Measurements from ENCODE around the gene SH2D3A. TPM values are rescaled to one million over a fixed set of nuclear protein-coding genes. Genes with fewer than 3 reads are reported as not detected.

The SH2D3A gene
- total RNA-seq, 4 donors from 2014 or later, result 1.0 to 5.4 TPM; not detected in 2

- intact Hi-C loops (cut with DNase I; ENCODE audit: low total_unique reads), result no loop called here
- DNase-seq, result no peak
- Histone ChIP-seq H3K4me3 (no peak overlapping the region), H3K27me3 (no peaks in the 10 kb centered on the region), H3K9me3 (no peaks in the 10 kb centered on the region), H3K27ac (peak overlapping the region; percentile 49), H3K36me3 (no peaks in the 10 kb centered on the region), H3K4me1 (no peaks in the 10 kb centered on the region)
- no peak for TF ChIP-seq POLR2A (IDR thresholded peaks at IDR 0.05)
- no peak for TF ChIP-seq CTCF (IDR thresholded peaks at IDR 0.05)
These were observed 46.1 kb downstream of the SH2D3A start for GRCh38 chr19:6721138-6721474.

GRCh38 chr19:6720369-6721137 lies 46.7 kb downstream of the SH2D3A start, which contains the start of gene C3:
C3 (minus strand) TSS chr19:6720650; CDS start chr19:6720589, 61 bp downstream.
- Histone ChIP-seq H3K27ac (peak within 1 kb of the TSS; percentile 49 to 63), H3K9me3 (no peaks in the 10 kb centered on the region), H3K4me3 (peak within 1 kb of the TSS in 1 of 2 donors; percentile 34), H3K4me1 (no peaks in the 10 kb centered on the region), H3K27me3 (no peaks in the 10 kb centered on the region), H3K36me3 (no peaks in the 10 kb centered on the region)
- DNase-seq, result peak; percentile 86
- intact Hi-C loops (cut with DNase I; ENCODE audit: low total_unique reads), result no loop called here
- TF ChIP-seq POLR2A (IDR thresholded peaks at IDR 0.05) (peak in 1 of 2 donors; percentile 24), CTCF (IDR thresholded peaks at IDR 0.05) (no peak)

- Histone ChIP-seq H3K36me3 (no peaks in the 10 kb centered on the region), H3K27me3 (no peaks in the 10 kb centered on the region), H3K4me3 (peak overlapping the region in 1 of 2 donors; percentile 34), H3K9me3 (no peaks in the 10 kb centered on the region), H3K27ac (peak overlapping the region; percentile 25 to 63), H3K4me1 (no peaks in the 10 kb centered on the region)
- TF ChIP-seq POLR2A (IDR thresholded peaks at IDR 0.05) (no peak), CTCF (IDR thresholded peaks at IDR 0.05) (no peak)
- intact Hi-C loops (cut with DNase I; ENCODE audit: low total_unique reads), result no loop called here
- DNase-seq, result no peak
These were observed 47.3 kb downstream of the SH2D3A start for GRCh38 chr19:6719992-6720368.

- no peaks in the 10 kb centered on the region for H3K9me3 ChIP-seq
- no peak for DNase-seq
- TF ChIP-seq CTCF (IDR thresholded peaks at IDR 0.05), result no peak
- no peak for TF ChIP-seq POLR2A (IDR thresholded peaks at IDR 0.05)
- H3K4me3 ChIP-seq, result peak overlapping the region in 1 of 2 donors; percentile 11
- H3K36me3 ChIP-seq, result no peaks in the 10 kb centered on the region
- H3K27me3 ChIP-seq, result no peaks in the 10 kb centered on the region
- intact Hi-C loops (cut with DNase I; ENCODE audit: low total_unique reads), result no loop called here
- H3K4me1 ChIP-seq, result no peaks in the 10 kb centered on the region
- peak overlapping the region in 1 of 2 donors; percentile 63 for H3K27ac ChIP-seq
These were observed 47.7 kb downstream of the SH2D3A start for GRCh38 chr19:6719540-6719861.

- Histone ChIP-seq H3K36me3 (no peaks in the 10 kb centered on the region), H3K27ac (no peak overlapping the region), H3K9me3 (no peaks in the 10 kb centered on the region), H3K27me3 (no peaks in the 10 kb centered on the region), H3K4me1 (no peaks in the 10 kb centered on the region), H3K4me3 (peak overlapping the region in 1 of 2 donors; percentile 11)
- no peak for DNase-seq
- intact Hi-C loops (cut with DNase I; ENCODE audit: low total_unique reads), result no loop called here
- no peak for TF ChIP-seq CTCF (IDR thresholded peaks at IDR 0.05)
- no peak for TF ChIP-seq POLR2A (IDR thresholded peaks at IDR 0.05)
These were observed 48.3 kb downstream of the SH2D3A start for GRCh38 chr19:6718741-6719539.

Data from uterus (tissue), 4 donors.